K562 (cell line): ENCODE data around the gene COMTD1. TPM values are rescaled to one million over a fixed set of nuclear protein-coding genes. Genes with fewer than 3 reads are reported as not detected.

Experiments
- BCL6 ChIP-seq: fragments of 250-450 bp; sonication (Bioruptor Pico); IDR thresholded peaks from 2 replicates; pipeline ENCODE4 v1.4.0; 2020
- CHD1 ChIP-seq: fragments of 200-600 bp; sonication (generic); IDR thresholded peaks from one replicate; pipeline ENCODE4 v1.6.1; 2012; ENCODE audit warnings: mild to moderate bottlenecking, moderate library complexity, low read length, inconsistent platforms
- FOXP1 ChIP-seq: sonication (generic); formaldehyde crosslinking; IDR thresholded peaks from 2 replicates; pipeline ENCODE4 v1.8.0; 2022; ENCODE audit warnings: mild to moderate bottlenecking, missing genetic modification reagents
- KLF10 ChIP-seq: fragments of 250-450 bp; sonication (Bioruptor Pico); IDR thresholded peaks from 2 replicates; pipeline ENCODE4 v1.6.1; 2021; ENCODE audit warnings: matching md5 sums
- NFRKB ChIP-seq: fragments of 450-650 bp; IDR thresholded peaks from 2 replicates; pipeline ENCODE4 v1.6.1; 2016; ENCODE audit warnings: low read depth
- PCBP1 ChIP-seq: fragments of 200-400 bp; formaldehyde crosslinking; IDR thresholded peaks from 2 replicates; pipeline ENCODE4 v1.6.1; 2018; ENCODE audit warnings: mild to moderate bottlenecking, low read depth, low read length; ENCODE audit not compliant: poor library complexity, severe bottlenecking
- RBM17 ChIP-seq: fragments of 200-400 bp; formaldehyde crosslinking; IDR thresholded peaks from 2 replicates; pipeline ENCODE4 v1.6.1; 2017; ENCODE audit warnings: low read depth, mild to moderate bottlenecking, low read length, borderline replicate concordance
- SRSF1 ChIP-seq: fragments of 200-400 bp; formaldehyde crosslinking; IDR thresholded peaks from 2 replicates; pipeline ENCODE4 v1.6.1; 2017; ENCODE audit warnings: mild to moderate bottlenecking, low read depth, low read length, moderate library complexity
- TAF1 ChIP-seq: IDR thresholded peaks from 2 replicates; pipeline ENCODE4 v1.6.1; 2011; ENCODE audit warnings: mild to moderate bottlenecking, low read length, moderate library complexity; ENCODE audit not compliant: insufficient read depth, control insufficient read depth, severe bottlenecking; ENCODE audit errors: extremely low read depth
- TAF7 ChIP-seq: fragments of 450-650 bp; IDR thresholded peaks from 2 replicates; pipeline ENCODE4 v1.6.1; 2016; ENCODE audit warnings: missing genetic modification characterization, missing compliant biosample characterization
- TCFL5 ChIP-seq: fragments of 250-450 bp; sonication (Bioruptor Pico); conservative IDR thresholded peaks from 2 replicates; pipeline ENCODE4 v1.6.1; 2021; ENCODE audit warnings: mild to moderate bottlenecking, moderate library complexity, matching md5 sums
- ZNF121 ChIP-seq: sonication (generic); formaldehyde crosslinking; conservative IDR thresholded peaks from 2 replicates; pipeline ENCODE4 v1.8.0; 2022; ENCODE audit warnings: missing genetic modification reagents
- ZNF384 ChIP-seq: IDR thresholded peaks from 2 replicates; pipeline ENCODE4 v1.6.1; 2012; ENCODE audit warnings: low read depth, low read length, improper control_type of control experiment
- ZNF445 ChIP-seq: fragments of 250-450 bp; sonication (Bioruptor Pico); IDR thresholded peaks from 2 replicates; pipeline ENCODE4 v1.4.0; 2020; ENCODE audit warnings: low read depth, mild to moderate bottlenecking, moderate library complexity
- ZZZ3 ChIP-seq: fragments of 450-650 bp; IDR thresholded peaks from 2 replicates; pipeline ENCODE4 v1.6.1; 2016; ENCODE audit warnings: antibody characterized with exemption, mild to moderate bottlenecking, moderate library complexity
- polyA plus RNA-seq, 8 experiments: library from polyadenylated mRNA; depleted of rRNA in 4 of 8; stranded (reverse) in 5 of 8; unstranded in 3 of 8; fragments of >200 nt; fragmentation: Nextera tagmentation in 2 of 8; fragmentation: Illumina TruSeq in 1 of 8; extraction: Ambion mirVana in 2 of 8; extraction: Trizol in 1 of 8; gene quantifications; 2 replicates each; pipeline versions ENCODE4 v1.2.1 to v1.2.3, GENCODE V29; 2011 to 2014; ENCODE audit warnings: inconsistent platforms in 1 of 8, missing spikeins in 1 of 8
- total RNA-seq, 7 experiments: library from RNA; depleted of rRNA in 6 of 7; stranded (reverse); fragments of >200 nt in 6 of 7; fragmentation: Illumina TruSeq in 2 of 7; extraction: Trizol in 2 of 7; gene quantifications; 2 replicates each; pipeline versions ENCODE4 v1.2.1 to v1.2.3, GENCODE V29; 2011 to 2021; ENCODE audit warnings: low replicate concordance in 1 of 7
- TF ChIP-seq, protein P1 (sequence below): fragments of 450-650 bp; formaldehyde crosslinking; IDR thresholded peaks from 2 replicates; pipeline ENCODE4 v1.4.0; 2020; ENCODE audit warnings: mild to moderate bottlenecking, moderate library complexity
- TF ChIP-seq, protein P2 (sequence below), 2 experiments: IDR thresholded peaks in 1 of 2; conservative IDR thresholded peaks in 1 of 2; 2 replicates each; pipeline ENCODE4 v1.6.1; 2016; ENCODE audit warnings: low read depth in 2 of 2, mild to moderate bottlenecking in 1 of 2, missing compliant biosample characterization in 1 of 2, missing genetic modification characterization in 1 of 2, moderate library complexity in 1 of 2
- TF ChIP-seq, protein P3 (sequence below): fragments of 250-450 bp; sonication (Bioruptor Pico); IDR thresholded peaks from 2 replicates; pipeline ENCODE4 v1.4.0; 2020; ENCODE audit warnings: mild to moderate bottlenecking, moderate library complexity, borderline replicate concordance
- TF ChIP-seq, protein P4 (sequence below): fragments of 450-650 bp; formaldehyde crosslinking; IDR thresholded peaks from 2 replicates; pipeline ENCODE4 v1.4.0; 2022; ENCODE audit warnings: missing genetic modification characterization

Gene COMTD1
- total and polyA plus RNA-seq, 9 of the 15 experiments (the other 6 are each of a cell fraction or from before 2014, with no cell fraction given) = 0.41 to 112 (median 13.7) TPM

DNA sequence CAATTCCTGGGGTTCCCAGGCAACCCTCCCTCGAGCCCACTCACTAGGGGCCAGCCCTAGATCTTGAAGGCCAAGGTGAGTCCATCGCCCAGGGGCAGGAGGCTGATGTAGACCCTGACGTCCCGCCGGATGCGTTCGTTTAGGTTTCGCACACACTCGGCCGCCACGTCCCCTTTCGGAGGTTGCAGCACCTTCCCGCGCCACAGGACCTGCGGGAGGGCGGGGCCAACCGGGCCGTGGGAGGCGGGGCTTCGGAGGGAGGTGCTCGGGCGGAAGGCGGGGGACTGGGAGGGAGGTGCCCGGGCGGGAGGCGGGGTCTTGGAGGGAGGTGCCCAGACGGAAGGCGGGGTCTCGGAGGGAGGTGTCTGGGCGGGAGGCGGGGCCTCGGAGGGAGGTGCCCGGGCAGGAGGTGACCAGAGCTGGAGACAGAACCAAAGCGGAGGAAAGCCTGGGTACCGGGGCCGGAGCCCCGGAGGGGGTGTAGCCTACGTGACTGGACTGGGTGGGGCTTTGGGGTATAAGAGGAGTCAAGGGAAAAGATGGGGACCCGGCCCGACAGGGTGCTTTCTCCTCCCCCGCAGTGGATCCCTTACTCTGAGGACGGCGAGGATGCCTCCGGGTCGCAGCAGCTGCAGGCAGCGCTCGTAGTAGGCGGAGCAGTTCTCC is 1.6 kb downstream of the COMTD1 start (continued):
- TF ChIP-seq, protein P1, sequence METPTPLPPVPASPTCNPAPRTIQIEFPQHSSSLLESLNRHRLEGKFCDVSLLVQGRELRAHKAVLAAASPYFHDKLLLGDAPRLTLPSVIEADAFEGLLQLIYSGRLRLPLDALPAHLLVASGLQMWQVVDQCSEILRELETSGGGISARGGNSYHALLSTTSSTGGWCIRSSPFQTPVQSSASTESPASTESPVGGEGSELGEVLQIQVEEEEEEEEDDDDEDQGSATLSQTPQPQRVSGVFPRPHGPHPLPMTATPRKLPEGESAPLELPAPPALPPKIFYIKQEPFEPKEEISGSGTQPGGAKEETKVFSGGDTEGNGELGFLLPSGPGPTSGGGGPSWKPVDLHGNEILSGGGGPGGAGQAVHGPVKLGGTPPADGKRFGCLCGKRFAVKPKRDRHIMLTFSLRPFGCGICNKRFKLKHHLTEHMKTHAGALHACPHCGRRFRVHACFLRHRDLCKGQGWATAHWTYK (CRISPR knock-in tag) = no peak
- TF ChIP-seq, protein P2, sequence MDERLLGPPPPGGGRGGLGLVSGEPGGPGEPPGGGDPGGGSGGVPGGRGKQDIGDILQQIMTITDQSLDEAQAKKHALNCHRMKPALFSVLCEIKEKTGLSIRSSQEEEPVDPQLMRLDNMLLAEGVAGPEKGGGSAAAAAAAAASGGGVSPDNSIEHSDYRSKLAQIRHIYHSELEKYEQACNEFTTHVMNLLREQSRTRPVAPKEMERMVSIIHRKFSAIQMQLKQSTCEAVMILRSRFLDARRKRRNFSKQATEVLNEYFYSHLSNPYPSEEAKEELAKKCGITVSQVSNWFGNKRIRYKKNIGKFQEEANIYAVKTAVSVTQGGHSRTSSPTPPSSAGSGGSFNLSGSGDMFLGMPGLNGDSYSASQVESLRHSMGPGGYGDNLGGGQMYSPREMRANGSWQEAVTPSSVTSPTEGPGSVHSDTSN (CRISPR knock-in tag; IDR thresholded peaks at IDR 0.05; ENCODE audit: low read depth) = no peak
- TF ChIP-seq, protein P2 (tag; conservative IDR thresholded peaks at IDR 0.05; ENCODE audit: low read depth) = no peak
- TF ChIP-seq ZZZ3 (no peak), KLF10 (CRISPR knock-in tag) (no peak), TAF7 (tag) (no peak), ZNF384 (0 out of 2 replicates have a peak, but pooled peaks have one; percentile 9), NFRKB (0 out of 2 replicates have a peak, but pooled peaks have one; percentile 36), ZNF121 (CRISPR knock-in tag) (no peak), RBM17 (no peak), PCBP1 (no peak), BCL6 (CRISPR knock-in tag) (no peak), CHD1 (no peak), ZNF445 (no peak), TCFL5 (no peak), TAF1 (peak; percentile 64), SRSF1 (no peak), FOXP1 (CRISPR knock-in tag) (no peak; the same call in 1 of the 2 replicates)
- TF ChIP-seq, protein P3, sequence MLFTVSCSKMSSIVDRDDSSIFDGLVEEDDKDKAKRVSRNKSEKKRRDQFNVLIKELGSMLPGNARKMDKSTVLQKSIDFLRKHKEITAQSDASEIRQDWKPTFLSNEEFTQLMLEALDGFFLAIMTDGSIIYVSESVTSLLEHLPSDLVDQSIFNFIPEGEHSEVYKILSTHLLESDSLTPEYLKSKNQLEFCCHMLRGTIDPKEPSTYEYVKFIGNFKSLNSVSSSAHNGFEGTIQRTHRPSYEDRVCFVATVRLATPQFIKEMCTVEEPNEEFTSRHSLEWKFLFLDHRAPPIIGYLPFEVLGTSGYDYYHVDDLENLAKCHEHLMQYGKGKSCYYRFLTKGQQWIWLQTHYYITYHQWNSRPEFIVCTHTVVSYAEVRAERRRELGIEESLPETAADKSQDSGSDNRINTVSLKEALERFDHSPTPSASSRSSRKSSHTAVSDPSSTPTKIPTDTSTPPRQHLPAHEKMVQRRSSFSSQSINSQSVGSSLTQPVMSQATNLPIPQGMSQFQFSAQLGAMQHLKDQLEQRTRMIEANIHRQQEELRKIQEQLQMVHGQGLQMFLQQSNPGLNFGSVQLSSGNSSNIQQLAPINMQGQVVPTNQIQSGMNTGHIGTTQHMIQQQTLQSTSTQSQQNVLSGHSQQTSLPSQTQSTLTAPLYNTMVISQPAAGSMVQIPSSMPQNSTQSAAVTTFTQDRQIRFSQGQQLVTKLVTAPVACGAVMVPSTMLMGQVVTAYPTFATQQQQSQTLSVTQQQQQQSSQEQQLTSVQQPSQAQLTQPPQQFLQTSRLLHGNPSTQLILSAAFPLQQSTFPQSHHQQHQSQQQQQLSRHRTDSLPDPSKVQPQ (CRISPR knock-in tag) = no peak
- TF ChIP-seq, protein P4, sequence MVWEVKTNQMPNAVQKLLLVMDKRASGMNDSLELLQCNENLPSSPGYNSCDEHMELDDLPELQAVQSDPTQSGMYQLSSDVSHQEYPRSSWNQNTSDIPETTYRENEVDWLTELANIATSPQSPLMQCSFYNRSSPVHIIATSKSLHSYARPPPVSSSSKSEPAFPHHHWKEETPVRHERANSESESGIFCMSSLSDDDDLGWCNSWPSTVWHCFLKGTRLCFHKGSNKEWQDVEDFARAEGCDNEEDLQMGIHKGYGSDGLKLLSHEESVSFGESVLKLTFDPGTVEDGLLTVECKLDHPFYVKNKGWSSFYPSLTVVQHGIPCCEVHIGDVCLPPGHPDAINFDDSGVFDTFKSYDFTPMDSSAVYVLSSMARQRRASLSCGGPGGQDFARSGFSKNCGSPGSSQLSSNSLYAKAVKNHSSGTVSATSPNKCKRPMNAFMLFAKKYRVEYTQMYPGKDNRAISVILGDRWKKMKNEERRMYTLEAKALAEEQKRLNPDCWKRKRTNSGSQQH (CRISPR knock-in tag) = no peak
